A549 (cell line): ENCODE measurements around the gene PMP22. TPM values are rescaled to one million over a fixed set of nuclear protein-coding genes. Genes with fewer than 3 reads are reported as not detected.

ENCODE experiments used
- ATAC-seq, 2 experiments: fragments of 200-7000 bp in 1 of 2; fragments of >200 bp in 1 of 2; cut with Nextera tagmentation in 1 of 2; cut with Tn5 transposase in 1 of 2; 3 replicates each; pipeline versions ENCODE4 v1.8.0 to v1.9.1; 2018 to 2020; ENCODE audit warnings: mild to moderate bottlenecking in 1 of 2, moderate library complexity in 1 of 2
- CTCF ChIA-PET: fragments of 300-600 bp; sonication (Branson Sonifier 250); formaldehyde crosslinking; extraction: SDS; loops from one replicate; lab custom pipeline; 2021; ENCODE audit warnings: antibody characterized with exemption, inconsistent platforms; lab: Yijun Ruan, JAX
- POLR2A ChIA-PET: fragments of 350-600 bp; formaldehyde crosslinking; extraction: SDS; loops from one replicate; lab custom pipeline; 2021; ENCODE audit warnings: antibody characterized with exemption, inconsistent platforms; lab: Yijun Ruan, JAX
- DNase-seq, 2 experiments: peaks; one replicate each; pipeline versions ENCODE4 v3.0.0 to v3.0.0-alpha.2; 2011 to 2016; ENCODE audit warnings: low read depth in 1 of 2, low spot score in 1 of 2
- FAIRE-seq: peaks from 2 replicates; lab custom pipeline; 2011; peaks lifted over from hg19 to GRCh38; lab: Jason Lieb, UNC
- H3K27ac ChIP-seq, 2 experiments: fragments of >200 bp; sonication (Bioruptor Twin); formaldehyde crosslinking; 3 replicates each; pipeline ENCODE4 v1.5.1; 2016 to 2017
- H3K4me1 ChIP-seq: fragments of >200 bp; sonication (Bioruptor Twin); formaldehyde crosslinking; 3 replicates; pipeline ENCODE4 v1.6.1; 2016
- H3K4me2 ChIP-seq: fragments of >200 bp; sonication (Bioruptor Twin); formaldehyde crosslinking; 3 replicates; pipeline ENCODE4 v1.6.1; 2016
- H3K4me3 ChIP-seq: fragments of >200 bp; sonication (Bioruptor Twin); formaldehyde crosslinking; 3 replicates; pipeline ENCODE4 v1.5.1; 2016
- H3K9me3 ChIP-seq: fragments of >200 bp; sonication (Bioruptor Twin); formaldehyde crosslinking; 3 replicates; pipeline ENCODE4 v1.6.1; 2016
- BHLHE40 ChIP-seq: IDR thresholded peaks from 2 replicates; pipeline ENCODE4 v1.6.1; 2012; ENCODE audit warnings: low read depth, low read length, inconsistent platforms
- CEBPB ChIP-seq, 2 experiments: fragments of >200 bp in 1 of 2; sonication (Bioruptor Twin) in 1 of 2; formaldehyde crosslinking in 1 of 2; IDR thresholded peaks; 2 replicates each; pipeline ENCODE4 v1.6.1; 2012 to 2016
- CHD2 ChIP-seq: fragments of 150-350 bp; IDR thresholded peaks from 2 replicates; pipeline ENCODE4 v1.6.1; 2014; ENCODE audit warnings: low read length; ENCODE audit not compliant: partially characterized antibody
- CHD4 ChIP-seq: fragments of 200-600 bp; sonication (generic); IDR thresholded peaks from 2 replicates; pipeline ENCODE4 v1.6.1; 2016; ENCODE audit warnings: antibody characterized with exemption, mild to moderate bottlenecking, borderline replicate concordance
- EHF ChIP-seq: fragments of 250-450 bp; sonication (Bioruptor Pico); IDR thresholded peaks from 2 replicates; pipeline ENCODE4 v1.5.0; 2020; ENCODE audit warnings: mild to moderate bottlenecking
- EP300 ChIP-seq, 2 experiments: fragments of >200 bp; sonication (Bioruptor Twin); formaldehyde crosslinking; IDR thresholded peaks; 2 replicates in 1 of 2; 3 replicates in 1 of 2; pipeline ENCODE4 v1.6.1; 2016 to 2017
- ESRRA ChIP-seq: fragments of 150-350 bp; IDR thresholded peaks from 2 replicates; pipeline ENCODE4 v1.6.1; 2014; ENCODE audit warnings: mild to moderate bottlenecking, low read length, borderline replicate concordance
- FOSL2 ChIP-seq, 2 experiments: fragments of 450-650 bp in 1 of 2; fragments of >200 bp in 1 of 2; sonication (Bioruptor Twin) in 1 of 2; formaldehyde crosslinking; IDR thresholded peaks; 2 replicates each; pipeline versions ENCODE4 v1.5.0 to v1.6.1; 2016 to 2020; ENCODE audit warnings: mild to moderate bottlenecking in 1 of 2, moderate library complexity in 1 of 2
- GATA3 ChIP-seq: IDR thresholded peaks from 2 replicates; pipeline ENCODE4 v1.6.1; 2012; ENCODE audit warnings: borderline replicate concordance
- HEYL ChIP-seq: fragments of 250-450 bp; sonication (Bioruptor Pico); IDR thresholded peaks from 2 replicates; pipeline ENCODE4 v1.8.0; 2021; ENCODE audit warnings: mild to moderate bottlenecking, moderate library complexity
- HOXB13 ChIP-seq: fragments of 250-450 bp; sonication (Bioruptor Pico); IDR thresholded peaks from 2 replicates; pipeline ENCODE4 v1.5.0; 2020; ENCODE audit warnings: low read depth, mild to moderate bottlenecking, moderate library complexity
- HOXB5 ChIP-seq: fragments of 250-450 bp; sonication (Bioruptor Pico); IDR thresholded peaks from 2 replicates; pipeline ENCODE4 v1.5.0; 2020; ENCODE audit warnings: mild to moderate bottlenecking, moderate library complexity
- JUN ChIP-seq, 2 experiments: fragments of >200 bp; sonication (Bioruptor Twin); formaldehyde crosslinking; IDR thresholded peaks; 2 replicates in 1 of 2; 3 replicates in 1 of 2; pipeline ENCODE4 v1.6.1; 2016 to 2017
- JUNB ChIP-seq: fragments of >200 bp; sonication (Bioruptor Twin); formaldehyde crosslinking; IDR thresholded peaks from 2 replicates; pipeline ENCODE4 v1.6.1; 2016
- KDM5A ChIP-seq: fragments of 200-600 bp; sonication (generic); IDR thresholded peaks from 2 replicates; pipeline ENCODE4 v1.6.1; 2016; ENCODE audit warnings: antibody characterized with exemption, mild to moderate bottlenecking
- MAFK ChIP-seq: fragments of 450-650 bp; IDR thresholded peaks from 2 replicates; pipeline ENCODE4 v1.6.1; 2014; ENCODE audit not compliant: partially characterized antibody
- MAZ ChIP-seq: fragments of 150-350 bp; IDR thresholded peaks from 2 replicates; pipeline ENCODE4 v1.6.1; 2014; ENCODE audit warnings: antibody characterized with exemption, low read depth, low read length, borderline replicate concordance
- MYC ChIP-seq: IDR thresholded peaks from 2 replicates; pipeline ENCODE4 v1.6.1; 2012; ENCODE audit warnings: mild to moderate bottlenecking, inconsistent platforms, low read length, improper control_type of control experiment, borderline replicate concordance
- NPAS2 ChIP-seq: fragments of 250-450 bp; sonication (Bioruptor Pico); IDR thresholded peaks from 2 replicates; pipeline ENCODE4 v1.8.0; 2022; ENCODE audit warnings: mild to moderate bottlenecking, moderate library complexity, borderline replicate concordance
- NR3C1 ChIP-seq: fragments of >200 bp; sonication (Bioruptor Twin); formaldehyde crosslinking; IDR thresholded peaks from 3 replicates; pipeline ENCODE4 v1.6.1; 2017
- PHF8 ChIP-seq: fragments of 200-600 bp; sonication (generic); IDR thresholded peaks from 2 replicates; pipeline ENCODE4 v1.6.1; 2016; ENCODE audit warnings: low read depth, mild to moderate bottlenecking, antibody characterized with exemption, moderate library complexity, borderline replicate concordance
- POLR2A ChIP-seq: IDR thresholded peaks from 2 replicates; pipeline ENCODE4 v1.6.1; 2012; ENCODE audit warnings: mild to moderate bottlenecking, low read length
- POLR2AphosphoS2 ChIP-seq: conservative IDR thresholded peaks from 2 replicates; pipeline ENCODE4 v1.6.1; 2012; ENCODE audit warnings: low read length, improper control_type of control experiment, inconsistent platforms
- RAD21 ChIP-seq, 2 experiments: fragments of >200 bp in 1 of 2; sonication (Bioruptor Twin) in 1 of 2; formaldehyde crosslinking in 1 of 2; IDR thresholded peaks in 1 of 2; conservative IDR thresholded peaks in 1 of 2; 2 replicates in 1 of 2; 3 replicates in 1 of 2; pipeline ENCODE4 v1.6.1; 2012 to 2018; ENCODE audit warnings: inconsistent platforms in 1 of 2
- RNF2 ChIP-seq: fragments of 200-600 bp; sonication (generic); IDR thresholded peaks from 2 replicates; pipeline ENCODE4 v1.6.1; 2016; ENCODE audit warnings: low read depth, mild to moderate bottlenecking, antibody characterized with exemption, moderate library complexity, borderline replicate concordance
- SREBF2 ChIP-seq: fragments of 450-650 bp; IDR thresholded peaks from 2 replicates; pipeline ENCODE4 v1.6.1; 2014; ENCODE audit warnings: mild to moderate bottlenecking, moderate library complexity
- TP53 ChIP-seq: fragments of 250-450 bp; sonication (Bioruptor Pico); IDR thresholded peaks from 2 replicates; pipeline ENCODE4 v1.5.0; 2021; ENCODE audit warnings: mild to moderate bottlenecking, moderate library complexity
- WGBS: methylation state at CpG from one replicate; pipeline ENCODE4 v1.1.6; 2017; ENCODE audit errors: missing lambda C conversion rate; 5-methylcytosine and 5-hydroxymethylcytosine counted together
- polyA plus RNA-seq, 4 experiments: library from polyadenylated mRNA; depleted of rRNA in 3 of 4; stranded (reverse); fragments of >200 nt; fragmentation: RNase III in 1 of 4; extraction: RNeasy Plus Mini Kit Qiagen cat#74134 plus additional on column Dnase treatment in 1 of 4; gene quantifications; 2 replicates in 3 of 4; 3 replicates in 1 of 4; pipeline ENCODE4 v1.2.3, GENCODE V29; 2011 to 2017
- TF ChIP-seq, protein P1 (sequence below): fragments of 450-650 bp; IDR thresholded peaks from 2 replicates; pipeline ENCODE4 v1.6.1; 2014; ENCODE audit warnings: antibody characterized with exemption
- TF ChIP-seq, protein P2 (sequence below): fragments of 250-450 bp; sonication (Bioruptor Pico); IDR thresholded peaks from 2 replicates; pipeline ENCODE4 v1.5.0; 2021; ENCODE audit warnings: mild to moderate bottlenecking, moderate library complexity, borderline replicate concordance
- TF ChIP-seq, protein P3 (sequence below): IDR thresholded peaks from 2 replicates; pipeline ENCODE4 v1.6.1; 2012
- TF ChIP-seq, protein P4 (sequence below): fragments of >200 bp; sonication (Bioruptor Twin); formaldehyde crosslinking; IDR thresholded peaks from 3 replicates; pipeline ENCODE4 v1.5.1; 2016

PMP22 gene
- polyA plus RNA-seq, 2 of the 4 experiments (the other 2 are of a cell fraction): 40.1 to 102 TPM

DNA sequence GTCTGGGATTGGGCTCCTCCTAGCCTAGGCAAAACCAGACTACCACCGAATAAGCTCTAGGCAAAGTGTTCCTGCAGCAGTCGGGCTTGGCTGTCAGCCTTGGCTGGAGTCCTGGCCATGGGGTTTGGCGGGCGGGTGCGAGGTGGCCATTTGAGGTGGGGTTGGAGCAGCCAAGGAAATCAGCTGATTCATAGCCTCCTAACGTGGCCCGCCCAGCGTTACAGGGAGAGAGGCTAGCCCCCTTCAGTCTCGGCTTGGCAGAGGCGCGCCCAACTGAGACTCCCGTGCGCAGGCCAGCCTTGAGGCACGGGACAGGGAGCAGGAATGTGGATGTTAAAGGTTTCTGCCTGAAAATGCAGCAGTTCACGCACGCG, 1.9 kb downstream of the PMP22 start:
- DNase-seq (peak; percentile 73 to 84), FAIRE-seq (no peak), ATAC-seq (peak; percentile 27 to 51)
- H3K9me3 ChIP-seq: no peaks in the 10 kb centered on the region
- peak overlapping the region; percentile 70 for H3K4me3 ChIP-seq
- CTCF ChIA-PET: interaction anchor here (0.5 to 3.7 kb wide), 25 partner anchors 10 to 240 kb away, joined by 3 to 64 read pairs (median 4); no protein-coding TSS in a partner anchor
- peak overlapping the region; percentile 80 to 87 for H3K27ac ChIP-seq
- no peak for TF ChIP-seq TP53 (CRISPR knock-in tag)
- TF ChIP-seq RNF2: no peak
- no peak for TF ChIP-seq NR3C1
- TF ChIP-seq POLR2A: peak; percentile 24; the same call in 1 of the 2 replicates
- 0 out of 2 replicates have a peak, but pooled peaks have one; percentile 27 for TF ChIP-seq GATA3
- TF ChIP-seq FOSL2 (IDR thresholded peaks at IDR 0.05): no peak
- peak; percentile 46 for TF ChIP-seq FOSL2 (CRISPR knock-in tag; IDR thresholded peaks at IDR 0.05)
- TF ChIP-seq MYC: peak; percentile 27; the same call in 1 of the 2 replicates
- peak; percentile 66 for TF ChIP-seq BHLHE40
- no peak for TF ChIP-seq RAD21 (conservative IDR thresholded peaks at IDR 0.05 in 1 of 2, IDR thresholded peaks at IDR 0.05 in 1 of 2)
- TF ChIP-seq JUN (IDR thresholded peaks at IDR 0.05): no peak
- TF ChIP-seq, protein P1, sequence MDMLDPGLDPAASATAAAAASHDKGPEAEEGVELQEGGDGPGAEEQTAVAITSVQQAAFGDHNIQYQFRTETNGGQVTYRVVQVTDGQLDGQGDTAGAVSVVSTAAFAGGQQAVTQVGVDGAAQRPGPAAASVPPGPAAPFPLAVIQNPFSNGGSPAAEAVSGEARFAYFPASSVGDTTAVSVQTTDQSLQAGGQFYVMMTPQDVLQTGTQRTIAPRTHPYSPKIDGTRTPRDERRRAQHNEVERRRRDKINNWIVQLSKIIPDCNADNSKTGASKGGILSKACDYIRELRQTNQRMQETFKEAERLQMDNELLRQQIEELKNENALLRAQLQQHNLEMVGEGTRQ: no peak
- TF ChIP-seq JUNB: no peak
- no peak for TF ChIP-seq NPAS2 (CRISPR knock-in tag)
- peak; percentile 15 for TF ChIP-seq MAFK
- TF ChIP-seq, protein P2, sequence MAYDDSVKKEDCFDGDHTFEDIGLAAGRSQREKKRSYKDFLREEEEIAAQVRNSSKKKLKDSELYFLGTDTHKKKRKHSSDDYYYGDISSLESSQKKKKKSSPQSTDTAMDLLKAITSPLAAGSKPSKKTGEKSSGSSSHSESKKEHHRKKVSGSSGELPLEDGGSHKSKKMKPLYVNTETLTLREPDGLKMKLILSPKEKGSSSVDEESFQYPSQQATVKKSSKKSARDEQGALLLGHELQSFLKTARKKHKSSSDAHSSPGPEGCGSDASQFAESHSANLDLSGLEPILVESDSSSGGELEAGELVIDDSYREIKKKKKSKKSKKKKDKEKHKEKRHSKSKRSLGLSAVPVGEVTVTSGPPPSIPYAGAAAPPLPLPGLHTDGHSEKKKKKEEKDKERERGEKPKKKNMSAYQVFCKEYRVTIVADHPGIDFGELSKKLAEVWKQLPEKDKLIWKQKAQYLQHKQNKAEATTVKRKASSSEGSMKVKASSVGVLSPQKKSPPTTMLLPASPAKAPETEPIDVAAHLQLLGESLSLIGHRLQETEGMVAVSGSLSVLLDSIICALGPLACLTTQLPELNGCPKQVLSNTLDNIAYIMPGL (CRISPR knock-in tag): no peak
- no peak for TF ChIP-seq CHD4
- no peak for TF ChIP-seq KDM5A
- TF ChIP-seq HOXB13 (CRISPR knock-in tag): peak; percentile 40; the same call in 1 of the 2 replicates
- no peak for TF ChIP-seq ESRRA
- peaks cover 29% of the 10 kb centered on the region for H3K4me1 ChIP-seq
- POLR2A ChIA-PET: interaction anchor here (0.8 to 1.7 kb wide), 7 partner anchors 10 to 736 kb away, joined by 3 to 9 read pairs (median 3); partner anchors contain the start of genes TEKT3, TTC19 and ZSWIM7
- H3K4me2 ChIP-seq: peak overlapping the region; percentile 94
- WGBS: 3% methylated on average over 17 of the region's 17 CpGs

DNA sequence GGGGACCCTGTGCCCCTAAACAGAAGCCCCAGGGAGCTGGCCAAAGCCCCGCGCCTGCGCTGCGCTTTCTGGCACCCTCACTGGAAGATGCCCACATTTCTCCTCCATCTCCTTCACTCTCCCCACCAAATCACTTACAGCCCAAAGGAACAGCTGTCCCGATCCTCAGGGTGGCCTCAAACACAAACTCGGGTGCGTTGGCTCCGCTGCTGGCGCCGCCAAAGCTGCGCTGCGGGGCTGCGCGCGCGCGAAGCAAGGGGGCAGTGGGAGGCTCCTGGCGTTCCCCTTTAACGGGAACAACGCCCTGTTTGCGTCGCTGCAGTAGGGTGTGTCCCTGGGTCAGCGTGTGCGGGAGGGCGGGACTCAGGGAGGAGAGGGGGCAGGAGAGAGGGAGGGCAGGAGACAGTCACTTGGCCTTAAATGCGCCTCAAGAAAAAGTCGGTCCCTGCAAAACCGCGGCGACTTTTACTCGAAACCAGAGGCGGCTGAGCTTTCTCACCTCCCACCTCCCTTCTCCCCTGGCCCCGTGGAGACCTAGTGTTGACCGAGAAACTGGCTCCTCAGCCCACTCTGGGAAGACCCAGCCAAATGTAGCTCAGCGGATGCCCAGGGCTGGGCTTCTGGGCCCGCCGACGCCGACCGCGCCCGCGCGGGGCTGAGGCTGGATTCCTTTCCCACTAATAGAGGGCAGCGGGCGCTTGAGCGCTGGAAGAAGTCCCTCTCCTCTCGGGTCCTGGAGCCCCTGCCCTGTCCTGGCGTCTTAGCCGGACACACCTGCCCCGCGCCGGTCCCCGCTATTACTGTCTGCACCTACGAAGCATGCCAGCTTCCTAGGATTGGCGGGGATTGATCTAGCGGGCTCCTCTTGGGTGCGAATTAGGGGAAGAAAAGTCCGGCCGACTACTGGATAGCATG, 2.6 kb downstream of the PMP22 start:
- ChIA-PET POLR2A (interaction anchor here (0.8 to 1.7 kb wide), 7 partner anchors 11 to 737 kb away, joined by 3 to 9 read pairs (median 3); partner anchors contain the start of genes TEKT3, TTC19 and ZSWIM7), CTCF (interaction anchor here (0.5 to 3.7 kb wide), 37 partner anchors 11 to 263 kb away, joined by 3 to 64 read pairs (median 3); no protein-coding TSS in a partner anchor)
- H3K4me3 ChIP-seq: peak overlapping the region; percentile 70
- H3K27ac ChIP-seq: peak overlapping the region; percentile 80 to 87
- peak; percentile 74 to 87 for ATAC-seq
- 2% methylated on average over 54 of the region's 60 CpGs for WGBS
- DNase-seq: peak; percentile 97 to 98
- peak overlapping the region; percentile 94 for H3K4me2 ChIP-seq
- H3K9me3 ChIP-seq: no peaks in the 10 kb centered on the region
- peak; percentile 70 for FAIRE-seq
- H3K4me1 ChIP-seq: peaks cover 30% of the 10 kb centered on the region
- no peak for TF ChIP-seq HOXB13 (CRISPR knock-in tag)
- TF ChIP-seq CHD2: no peak
- TF ChIP-seq, protein P3, sequence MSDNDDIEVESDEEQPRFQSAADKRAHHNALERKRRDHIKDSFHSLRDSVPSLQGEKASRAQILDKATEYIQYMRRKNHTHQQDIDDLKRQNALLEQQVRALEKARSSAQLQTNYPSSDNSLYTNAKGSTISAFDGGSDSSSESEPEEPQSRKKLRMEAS: peak; percentile 63
- peak; percentile 18; the same call in 1 of the 2 replicates for TF ChIP-seq GATA3
- TF ChIP-seq ESRRA: no peak
- TF ChIP-seq TP53 (CRISPR knock-in tag): no peak
- TF ChIP-seq POLR2AphosphoS2: no peak
- TF ChIP-seq EP300 (IDR thresholded peaks at IDR 0.05): no peak
- no peak for TF ChIP-seq HEYL (CRISPR knock-in tag)
- TF ChIP-seq, protein P4, sequence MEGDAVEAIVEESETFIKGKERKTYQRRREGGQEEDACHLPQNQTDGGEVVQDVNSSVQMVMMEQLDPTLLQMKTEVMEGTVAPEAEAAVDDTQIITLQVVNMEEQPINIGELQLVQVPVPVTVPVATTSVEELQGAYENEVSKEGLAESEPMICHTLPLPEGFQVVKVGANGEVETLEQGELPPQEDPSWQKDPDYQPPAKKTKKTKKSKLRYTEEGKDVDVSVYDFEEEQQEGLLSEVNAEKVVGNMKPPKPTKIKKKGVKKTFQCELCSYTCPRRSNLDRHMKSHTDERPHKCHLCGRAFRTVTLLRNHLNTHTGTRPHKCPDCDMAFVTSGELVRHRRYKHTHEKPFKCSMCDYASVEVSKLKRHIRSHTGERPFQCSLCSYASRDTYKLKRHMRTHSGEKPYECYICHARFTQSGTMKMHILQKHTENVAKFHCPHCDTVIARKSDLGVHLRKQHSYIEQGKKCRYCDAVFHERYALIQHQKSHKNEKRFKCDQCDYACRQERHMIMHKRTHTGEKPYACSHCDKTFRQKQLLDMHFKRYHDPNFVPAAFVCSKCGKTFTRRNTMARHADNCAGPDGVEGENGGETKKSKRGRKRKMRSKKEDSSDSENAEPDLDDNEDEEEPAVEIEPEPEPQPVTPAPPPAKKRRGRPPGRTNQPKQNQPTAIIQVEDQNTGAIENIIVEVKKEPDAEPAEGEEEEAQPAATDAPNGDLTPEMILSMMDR: no peak
- TF ChIP-seq PHF8: peak; percentile 21; the same call in 1 of the 2 replicates
- peak; percentile 85; the same call in 1 of the 2 replicates for TF ChIP-seq MAZ
- TF ChIP-seq HOXB5 (CRISPR knock-in tag): no peak
- TF ChIP-seq FOSL2 (IDR thresholded peaks at IDR 0.05): no peak
- TF ChIP-seq FOSL2 (CRISPR knock-in tag; IDR thresholded peaks at IDR 0.05): no peak
- no peak for TF ChIP-seq EHF (CRISPR knock-in tag)
- 0 out of 4 replicates have a peak, but pooled peaks of 1 of the 2 experiments have one; percentile 1 for TF ChIP-seq CEBPB (IDR thresholded peaks at IDR 0.05)
- TF ChIP-seq SREBF2: no peak
